ENCODE measurements around the gene LRRC3C.

The LRRC3C gene

GRCh38 chr17:39988206-39988810 lies 60.8 kb downstream of the LRRC3C start:
- DNase-seq (ENCODE audit: low read depth): no peak
- TF ChIP-seq, protein P1, sequence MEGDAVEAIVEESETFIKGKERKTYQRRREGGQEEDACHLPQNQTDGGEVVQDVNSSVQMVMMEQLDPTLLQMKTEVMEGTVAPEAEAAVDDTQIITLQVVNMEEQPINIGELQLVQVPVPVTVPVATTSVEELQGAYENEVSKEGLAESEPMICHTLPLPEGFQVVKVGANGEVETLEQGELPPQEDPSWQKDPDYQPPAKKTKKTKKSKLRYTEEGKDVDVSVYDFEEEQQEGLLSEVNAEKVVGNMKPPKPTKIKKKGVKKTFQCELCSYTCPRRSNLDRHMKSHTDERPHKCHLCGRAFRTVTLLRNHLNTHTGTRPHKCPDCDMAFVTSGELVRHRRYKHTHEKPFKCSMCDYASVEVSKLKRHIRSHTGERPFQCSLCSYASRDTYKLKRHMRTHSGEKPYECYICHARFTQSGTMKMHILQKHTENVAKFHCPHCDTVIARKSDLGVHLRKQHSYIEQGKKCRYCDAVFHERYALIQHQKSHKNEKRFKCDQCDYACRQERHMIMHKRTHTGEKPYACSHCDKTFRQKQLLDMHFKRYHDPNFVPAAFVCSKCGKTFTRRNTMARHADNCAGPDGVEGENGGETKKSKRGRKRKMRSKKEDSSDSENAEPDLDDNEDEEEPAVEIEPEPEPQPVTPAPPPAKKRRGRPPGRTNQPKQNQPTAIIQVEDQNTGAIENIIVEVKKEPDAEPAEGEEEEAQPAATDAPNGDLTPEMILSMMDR (IDR thresholded peaks at IDR 0.05; ENCODE audit: control insufficient read depth, insufficient read depth, low read depth, low read length, missing control alignments): no peak
- H3K4me3 ChIP-seq (ENCODE audit: control insufficient read depth, low read depth, low read length): no peak overlapping the region

GRCh38 chr17:39994448-39994847 lies 66.9 kb downstream of the LRRC3C start:
- DNase-seq (ENCODE audit: low read depth): no peak
- H3K4me3 ChIP-seq (ENCODE audit: control insufficient read depth, low read depth, low read length): no peak overlapping the region
- TF ChIP-seq, protein P1 (IDR thresholded peaks at IDR 0.05; ENCODE audit: control insufficient read depth, insufficient read depth, low read depth, low read length, missing control alignments): no peak
